HepG2 (cell line): Measurements from ENCODE around the gene NANOG. TPM values are rescaled to one million over a fixed set of nuclear protein-coding genes. Genes with fewer than 3 reads are reported as not detected.
"Not testable (repeated sequence)": the region's sequence is repeated elsewhere in the genome, so short reads cannot be mapped to it uniquely, and the experiment has no call there.

Experiments used
- ATAC-seq: fragments of 200-7000 bp; cut with Tn5 transposase; 3 replicates; pipeline ENCODE4 v1.9.1; 2020; ENCODE audit warnings: mild to moderate bottlenecking, moderate library complexity
- Bru-seq: library from RNA; stranded (reverse); fragments of 400-500 nt; gene quantifications from one replicate; lab custom pipeline; 2021; lab: Mats Ljungman, UMichigan
- BruChase-seq, 2 experiments: library from RNA; stranded (reverse); fragments of 400-500 nt; gene quantifications; one replicate each; lab custom pipeline; 2021; lab: Mats Ljungman, UMichigan
- BruUV-seq: library from RNA; stranded (reverse); fragments of 400-500 nt; replicated peaks from 2 replicates; lab custom pipeline; 2021; lab: Mats Ljungman, UMichigan
- CTCF ChIA-PET: fragments of 300-600 bp; formaldehyde crosslinking; extraction: SDS; loops from one replicate; lab custom pipeline; 2021; ENCODE audit warnings: low total read pairs, inconsistent platforms, low intra/inter-chr PET ratio; lab: Yijun Ruan, JAX
- POLR2A ChIA-PET: fragments of 350-600 bp; sonication (Branson Sonifier 250); formaldehyde crosslinking; loops from one replicate; lab custom pipeline; 2020; ENCODE audit warnings: antibody characterized with exemption, inconsistent platforms; lab: Yijun Ruan, JAX
- DNase-seq: peaks from one replicate; pipeline ENCODE4 v3.0.0-alpha.2; 2015; ENCODE audit warnings: low spot score
- FAIRE-seq: peaks from 3 replicates; lab custom pipeline; 2011; peaks lifted over from hg19 to GRCh38; lab: Jason Lieb, UNC
- H2AFZ ChIP-seq: one replicate; pipeline ENCODE4 v1.6.1; 2011; ENCODE audit warnings: low read length, inconsistent platforms
- H3K27ac ChIP-seq: fragments of 300-600 bp; 3 replicates; pipeline ENCODE4 v1.8.0; 2011; ENCODE audit warnings: mixed run types, mild to moderate bottlenecking, mixed read lengths, low read length, inconsistent platforms; ENCODE audit not compliant: insufficient read depth; ENCODE audit errors: extremely low read length
- H3K27me3 ChIP-seq, 2 experiments: fragments of 200-600 bp in 1 of 2; 2 replicates in 1 of 2; 3 replicates in 1 of 2; pipeline versions ENCODE4 v1.6.0 to v1.8.0; 2011; ENCODE audit warnings: low read length in 2 of 2, mild to moderate bottlenecking in 2 of 2, moderate library complexity in 2 of 2, inconsistent platforms in 1 of 2; ENCODE audit not compliant: insufficient read depth in 2 of 2, control insufficient read depth in 1 of 2
- H3K36me3 ChIP-seq, 2 experiments: fragments of 200-600 bp in 1 of 2; replicated peaks in 1 of 2; 2 replicates in 1 of 2; 3 replicates in 1 of 2; pipeline versions ENCODE4 v1.5.1 to v1.8.0; 2011; ENCODE audit warnings: low read length in 2 of 2, inconsistent platforms in 1 of 2; ENCODE audit not compliant: insufficient read depth in 2 of 2, control insufficient read depth in 1 of 2
- H3K4me1 ChIP-seq: 2 replicates; pipeline ENCODE4 v1.5.1; 2012; ENCODE audit warnings: low read length, inconsistent platforms; ENCODE audit not compliant: insufficient read depth
- H3K4me2 ChIP-seq: 2 replicates; pipeline ENCODE4 v1.6.0; 2011; ENCODE audit warnings: low read depth, low read length, inconsistent platforms
- H3K4me3 ChIP-seq, 3 experiments: fragments of 200-600 bp in 1 of 3; sonication (generic), shearing (Covaris generic) in 1 of 3; replicated peaks in 1 of 3; 2 replicates each; pipeline ENCODE4 v1.5.1; 2011 to 2016; ENCODE audit warnings: low read length in 3 of 3, inconsistent platforms in 2 of 3, low read depth in 2 of 3, mild to moderate bottlenecking in 2 of 3, control low read depth in 1 of 3, mixed read lengths in 1 of 3; ENCODE audit not compliant: insufficient read depth in 1 of 3
- H3K79me2 ChIP-seq: one replicate; pipeline ENCODE4 v1.6.1; 2011; ENCODE audit warnings: low read length, inconsistent platforms; ENCODE audit not compliant: insufficient read depth
- H3K9ac ChIP-seq: 2 replicates; pipeline ENCODE4 v1.6.0; 2011; ENCODE audit warnings: mild to moderate bottlenecking, low read depth, low read length, inconsistent platforms; ENCODE audit not compliant: insufficient read depth
- H3K9me3 ChIP-seq: 2 replicates; pipeline ENCODE4 v1.5.1; 2012; ENCODE audit warnings: mild to moderate bottlenecking, low read length
- H4K20me1 ChIP-seq: 2 replicates; pipeline ENCODE4 v1.6.0; 2011; ENCODE audit warnings: inconsistent platforms, mild to moderate bottlenecking, low read length, moderate library complexity; ENCODE audit not compliant: insufficient read depth
- CBX1 ChIP-seq: IDR thresholded peaks from one replicate; pipeline ENCODE4 v1.6.1; 2016; ENCODE audit warnings: antibody characterized with exemption, low read depth
- CEBPZ ChIP-seq: IDR thresholded peaks from 2 replicates; pipeline ENCODE4 v1.6.1; 2012; ENCODE audit warnings: low read length, improper control_type of control experiment
- ETV5 ChIP-seq: IDR thresholded peaks from 2 replicates; pipeline ENCODE4 v1.6.1; 2018; ENCODE audit warnings: missing biosample characterization, missing genetic modification reagents, inconsistent platforms, borderline replicate concordance
- MEF2D ChIP-seq: sonication (generic); formaldehyde crosslinking; IDR thresholded peaks from 2 replicates; pipeline ENCODE4 v1.5.1; 2020; ENCODE audit warnings: mild to moderate bottlenecking, missing genetic modification reagents
- TBL1XR1 ChIP-seq: fragments of 150-350 bp; IDR thresholded peaks from 2 replicates; pipeline ENCODE4 v1.6.1; 2014; ENCODE audit warnings: borderline replicate concordance, low read length; ENCODE audit not compliant: partially characterized antibody
- ZNF678 ChIP-seq: sonication (generic); formaldehyde crosslinking; IDR thresholded peaks from 2 replicates; pipeline ENCODE4 v1.4.0; 2020; ENCODE audit warnings: mild to moderate bottlenecking, missing genetic modification reagents
- WGBS: methylation state at CpG from one replicate; pipeline ENCODE4 v1.1.6; 2017; ENCODE audit warnings: low lambda C conversion rate; 5-methylcytosine and 5-hydroxymethylcytosine counted together
- in situ Hi-C: cut with HindIII; loops from 2 replicates; pipeline ENCODE4 v1.10.0; 2017; ENCODE audit warnings: low pct_unique_long_range_greater_than_20kb; ENCODE audit not compliant: extremely low pct_ligation_motif_present
- intact Hi-C: fragments of 100-400 bp; cut with micrococcal nuclease; formaldehyde crosslinking; loops from one replicate; pipeline ENCODE4 v1.10.0; 2022; ENCODE audit not compliant: unreplicated experiment
- long read RNA-seq, 2 experiments: library from RNA in 1 of 2; library from polyadenylated mRNA in 1 of 2; stranded (forward) in 1 of 2; unstranded in 1 of 2; transcript quantifications; one replicate each; pipeline ENCODE4 v2.0.0, GENCODE V29; 2019 to 2022
- polyA minus RNA-seq, 3 experiments: library from RNA; depleted of rRNA, polyadenylated mRNA; stranded (reverse); fragments of >200 nt; gene quantifications; 2 replicates each; pipeline ENCODE4 v1.2.3, GENCODE V29; 2011; ENCODE audit warnings: low replicate concordance in 1 of 3
- polyA plus RNA-seq, 8 experiments: library from polyadenylated mRNA; depleted of rRNA in 3 of 8; stranded (reverse) in 7 of 8; unstranded in 1 of 8; fragments of >200 nt; fragmentation: Illumina TruSeq in 4 of 8; extraction: Trizol in 4 of 8; gene quantifications; 2 replicates each; pipeline versions ENCODE4 v1.2.1 to v1.2.3, GENCODE V29; 2011 to 2016; ENCODE audit warnings: low read depth in 4 of 8, missing spikeins in 1 of 8, mixed read lengths in 1 of 8; ENCODE audit not compliant: insufficient read depth in 1 of 8
- total RNA-seq, 5 experiments: library from RNA; depleted of rRNA; stranded (reverse); fragments of >200 nt; fragmentation: Illumina TruSeq; extraction: Trizol; gene quantifications; 2 replicates each; pipeline ENCODE4 v1.2.3, GENCODE V29; 2016; ENCODE audit warnings: low read depth in 1 of 5

The NANOG gene
- total RNA-seq (2016; rRNA removed; fragmentation: Illumina TruSeq; extraction: Trizol) (0.24 TPM in 1 of 2 replicates, not detected in the other), polyA plus RNA-seq (2011; rRNA removed) (0.04 and 0.30 TPM in 2 replicates), polyA minus RNA-seq (2011; rRNA and poly(A)+ RNA removed; ENCODE audit: low replicate concordance) (0.10 TPM in 1 of 2 replicates, not detected in the other), Bru-seq, nascent RNA (percentile 15 among the genes with signal in this experiment), BruChase-seq, experiment 1, labeled RNA remaining after a 6-hour chase (percentile 13 among the genes with signal in this experiment), BruChase-seq, experiment 2, labeled RNA remaining after a 2-hour chase (percentile 8 among the genes with signal in this experiment)
- total RNA-seq (2016; cell fraction: cytosol; rRNA removed; fragmentation: Illumina TruSeq; extraction: Trizol; ENCODE audit: low read depth), result not detected in 2 replicates
- total RNA-seq (2016; cell fraction: insoluble cytoplasmic fraction; rRNA removed; fragmentation: Illumina TruSeq; extraction: Trizol), result 0.26 TPM in 1 of 2 replicates, not detected in the other
- 0.03 TPM in 1 of 2 replicates, not detected in the other for total RNA-seq (2016; cell fraction: membrane; rRNA removed; fragmentation: Illumina TruSeq; extraction: Trizol)
- total RNA-seq (2016; cell fraction: nucleus; rRNA removed; fragmentation: Illumina TruSeq; extraction: Trizol), result not detected in 2 replicates
- polyA plus RNA-seq (2011; cell fraction: cytosol; rRNA removed), result 0.05 and 0.15 TPM in 2 replicates
- 0.13 and 0.14 TPM in 2 replicates for polyA plus RNA-seq (2011; cell fraction: nucleus; rRNA removed)
- 0.28 TPM in 1 of 2 replicates, not detected in the other for polyA plus RNA-seq (2012)
- polyA plus RNA-seq (2016; cell fraction: cytosol; fragmentation: Illumina TruSeq; extraction: Trizol; ENCODE audit: low read depth), result not detected in 2 replicates
- not detected in 2 replicates for polyA plus RNA-seq (2016; cell fraction: insoluble cytoplasmic fraction; fragmentation: Illumina TruSeq; extraction: Trizol; ENCODE audit: low read depth)
- polyA plus RNA-seq (2016; cell fraction: membrane; fragmentation: Illumina TruSeq; extraction: Trizol; ENCODE audit: low read depth), result not detected in 2 replicates
- polyA plus RNA-seq (2016; cell fraction: nucleus; fragmentation: Illumina TruSeq; extraction: Trizol; ENCODE audit: insufficient read depth, low read depth), result not detected in 2 replicates
- polyA minus RNA-seq (2011; cell fraction: cytosol; rRNA and poly(A)+ RNA removed), result not detected in 2 replicates
- 0.75 and 1.2 TPM in 2 replicates for polyA minus RNA-seq (2011; cell fraction: nucleus; rRNA and poly(A)+ RNA removed)
- long read RNA-seq, experiment 1, result 0 reads
- long read RNA-seq, experiment 2, result 0 reads

- H3K9me3 ChIP-seq, H3K27ac ChIP-seq, BruUV-seq, H2AFZ ChIP-seq, H3K9ac ChIP-seq, H3K4me3 ChIP-seq, intact Hi-C loops, POLR2A ChIA-PET, CTCF ChIA-PET, H3K36me3 ChIP-seq, H4K20me1 ChIP-seq, H3K79me2 ChIP-seq, H3K4me2 ChIP-seq, DNase-seq, ATAC-seq, in situ Hi-C loops: not testable (repeated sequence)
- Histone ChIP-seq H3K27me3 (peaks cover 1 to 17% of the 10 kb centered on the region in 2 experiments; a peak in 2 of 5 replicates), H3K4me1 (peaks cover 12% of the 10 kb centered on the region)
- FAIRE-seq, result peak; percentile 52
- WGBS, result 51% methylated on average over 13 of the region's 13 CpGs
These were observed at the start of gene NANOG for GRCh38 chr12:7788884-7789528. NANOG (plus strand) TSS chr12:7789402; CDS start chr12:7789615, 213 bp downstream.

- Histone ChIP-seq H3K79me2 (no peaks in the 10 kb centered on the region), H3K9me3 (0 out of 2 replicates have a peak, but pooled peaks cover 5% of the 10 kb centered on the region), H3K36me3 (no peaks in the 10 kb centered on the region), H3K27me3 (peaks cover 0 to 4% of the 10 kb centered on the region in 2 experiments; a peak in 1 of 5 replicates), H3K27ac (no peak within 1 kb of the TSS), H3K4me2 (no peak within 1 kb of the TSS), H3K9ac (no peak within 1 kb of the TSS), H3K4me1 (no peaks in the 10 kb centered on the region), H4K20me1 (no peaks in the 10 kb centered on the region), H2AFZ (no peak within 1 kb of the TSS), H3K4me3 (no peak within 1 kb of the TSS)
- FAIRE-seq (no peak), ATAC-seq (no peak), DNase-seq (no peak)
- intact Hi-C loops, result no loop called here
- POLR2A ChIA-PET, result no interaction called here
- TF ChIP-seq CEBPZ (no peak), ETV5 (CRISPR knock-in tag) (no peak), CBX1 (no peak), TBL1XR1 (no peak), MEF2D (CRISPR knock-in tag) (no peak), ZNF678 (CRISPR knock-in tag) (no peak)
- in situ Hi-C loops, result no loop called here
- BruUV-seq, result no TSS peak
- WGBS, result 36% methylated on average over 5 of the region's 5 CpGs
- CTCF ChIA-PET, result no interaction called here
These were observed 42.0 kb upstream of the NANOG start, which contains the start of gene CLEC4C for GRCh38 chr12:7747246-7747645. CLEC4C (minus strand) TSS chr12:7747375; CDS start chr12:7747348, 27 bp downstream.
